Hepatocyte (in vitro differentiated cells): ENCODE results near the gene SLC16A2. TPM values are rescaled to one million over a fixed set of nuclear protein-coding genes. Genes with fewer than 3 reads are reported as not detected.

Experiments used
- polyA plus RNA-seq: library from polyadenylated mRNA; unstranded; fragments of >200 nt; fragmentation: Nextera tagmentation; extraction: Ambion mirVana; gene quantifications from 2 replicates; pipeline ENCODE4 v1.2.1, GENCODE V29; 2016
- small RNA-seq: library from RNA; depleted of rRNA; stranded (forward); fragments of <200 nt; gene quantifications from one replicate; pipeline ENCODE3, GENCODE V24; 2014
- total RNA-seq: library from RNA; depleted of rRNA; stranded (reverse); fragments of >200 nt; gene quantifications from 2 replicates; pipeline ENCODE4 v1.2.3, GENCODE V29; 2014

SLC16A2 gene
- total and polyA plus RNA-seq, 2 experiments from 2014 or later: 7.7 to 11.2 TPM

Small RNA genes within 50 kb of the gene (small RNA-seq; reads per million reads assigned to genes)
- not detected for gene RN7SL790P

Other genes starting within 250 kb of the SLC16A2 start
- not detected in 2 replicates for gene ZCCHC13, start 117.3 kb upstream of the SLC16A2 start, total RNA-seq
- not detected in 2 replicates for gene ZCCHC13, start 117.3 kb upstream of the SLC16A2 start, polyA plus RNA-seq
- 42.0 and 49.2 TPM in 2 replicates for gene RLIM, start 193.1 kb downstream of the SLC16A2 start, total RNA-seq
- gene RLIM, start 193.1 kb downstream of the SLC16A2 start, polyA plus RNA-seq: 9.1 and 9.6 TPM in 2 replicates